GM21737 (cell line): ENCODE measurements around the gene PTPRN2.

ENCODE experiments used
- ATAC-seq: cut with Tn5 transposase; IDR thresholded peaks from one replicate; pipeline ENCODE4 v1.9.1; 2021; ENCODE audit warnings: mild to moderate bottlenecking, moderate library complexity; ENCODE audit not compliant: unreplicated experiment

Gene PTPRN2

DNA sequence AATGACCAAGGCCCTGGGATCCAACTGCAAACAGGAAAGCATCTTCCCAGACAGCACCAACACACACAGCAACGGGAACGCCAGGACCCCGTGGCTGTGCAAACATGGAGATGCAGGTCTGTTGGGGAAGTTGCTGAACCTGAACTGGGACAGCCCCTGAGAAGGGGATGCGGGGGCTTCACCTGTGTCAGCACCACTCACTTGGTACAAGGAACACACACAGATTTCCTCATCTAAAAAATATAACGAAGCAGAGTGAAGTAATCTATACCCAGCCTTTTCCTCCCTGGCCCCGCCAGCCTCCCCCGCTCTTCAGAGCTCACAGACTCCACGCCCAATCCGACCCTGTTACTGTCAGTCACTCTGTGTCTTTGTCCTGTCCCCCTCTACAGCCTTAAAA, 93.0 kb downstream of the PTPRN2 start:
- no peak for ATAC-seq

DNA sequence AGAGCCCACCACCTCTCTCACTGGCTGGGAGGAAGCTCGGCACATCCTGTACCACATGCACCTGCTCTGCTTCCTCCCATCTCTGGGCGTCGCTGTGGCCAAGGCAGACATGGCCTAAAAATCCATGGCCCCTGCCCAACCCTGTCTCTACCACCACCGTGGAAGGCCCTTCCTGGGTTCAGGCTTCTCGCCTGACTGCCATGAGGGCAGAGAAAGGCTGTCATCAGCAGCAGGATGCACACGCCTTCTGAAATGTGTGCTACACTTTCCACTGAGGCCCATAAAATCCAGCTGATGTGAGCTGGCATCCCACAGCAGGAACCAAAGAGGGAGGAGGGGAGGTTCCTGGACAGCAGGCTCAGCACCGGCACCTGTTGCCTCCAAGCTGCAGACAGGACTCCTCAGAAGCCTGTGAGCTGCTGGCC, 93.4 kb downstream of the PTPRN2 start:
- no peak for ATAC-seq

- no peak for ATAC-seq
Observed at GRCh38 chr7:158492367-158492764, 95.3 kb downstream of the PTPRN2 start.

DNA sequence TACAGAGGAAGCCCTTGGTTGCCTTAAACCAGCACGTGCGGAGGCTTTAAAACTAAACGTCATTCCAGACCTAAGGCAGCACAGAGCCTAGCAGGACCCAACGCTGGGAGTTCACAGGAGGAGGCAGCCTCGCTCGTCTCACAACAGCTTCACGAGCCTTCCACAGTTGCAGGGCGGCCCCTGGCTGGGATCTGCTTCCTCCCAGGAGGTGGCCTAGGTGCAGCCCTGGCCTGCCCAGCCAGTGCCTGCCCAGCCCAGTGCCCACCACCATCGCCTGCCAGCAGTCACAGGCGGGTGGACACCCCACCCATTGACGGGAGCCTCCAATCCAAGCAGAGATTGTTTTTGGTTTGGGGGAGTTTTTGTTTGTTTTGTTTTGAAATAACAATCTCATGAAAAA, 96.5 kb downstream of the PTPRN2 start:
- ATAC-seq, result no peak

GRCh38 chr7:158490171-158490782, 97.3 kb downstream of the PTPRN2 start:
- no peak for ATAC-seq

DNA sequence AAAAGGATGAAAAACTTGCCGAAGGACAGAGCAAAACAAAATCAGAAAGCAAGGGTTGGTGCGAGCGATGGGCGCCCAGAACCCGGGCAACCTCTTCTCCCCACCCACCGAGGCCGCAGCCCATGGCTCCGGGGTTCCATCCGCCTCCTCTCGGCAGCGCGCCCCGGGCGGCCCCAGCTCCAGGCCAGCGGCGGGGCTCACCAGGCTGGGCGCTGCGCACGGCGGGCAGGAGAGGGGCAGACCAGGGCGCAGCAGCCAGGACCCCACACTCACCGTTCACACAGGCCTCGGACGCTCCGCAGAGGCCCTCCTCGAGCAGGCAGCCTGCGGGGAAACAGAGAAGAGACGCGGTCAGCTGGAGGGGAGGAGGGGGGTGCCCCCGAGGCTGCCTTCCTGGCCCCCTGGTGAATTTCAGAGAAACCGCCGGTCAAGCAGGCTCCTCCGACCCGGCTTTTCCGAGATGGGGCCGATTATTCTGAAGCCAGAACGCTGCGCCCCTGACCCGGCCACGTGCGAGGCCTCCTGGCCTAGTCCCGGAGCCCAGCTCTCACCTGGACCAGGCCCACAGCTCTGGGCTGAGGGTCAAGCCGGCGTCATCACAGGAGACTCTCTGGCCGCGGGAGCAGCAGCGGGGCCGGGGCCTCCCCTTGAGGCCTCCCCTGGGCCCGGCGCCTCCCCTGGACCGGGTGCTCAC, 98.0 kb downstream of the PTPRN2 start:
- no peak for ATAC-seq

- ATAC-seq, result no peak
Observed at GRCh38 chr7:158488181-158488971, 99.2 kb downstream of the PTPRN2 start.

DNA sequence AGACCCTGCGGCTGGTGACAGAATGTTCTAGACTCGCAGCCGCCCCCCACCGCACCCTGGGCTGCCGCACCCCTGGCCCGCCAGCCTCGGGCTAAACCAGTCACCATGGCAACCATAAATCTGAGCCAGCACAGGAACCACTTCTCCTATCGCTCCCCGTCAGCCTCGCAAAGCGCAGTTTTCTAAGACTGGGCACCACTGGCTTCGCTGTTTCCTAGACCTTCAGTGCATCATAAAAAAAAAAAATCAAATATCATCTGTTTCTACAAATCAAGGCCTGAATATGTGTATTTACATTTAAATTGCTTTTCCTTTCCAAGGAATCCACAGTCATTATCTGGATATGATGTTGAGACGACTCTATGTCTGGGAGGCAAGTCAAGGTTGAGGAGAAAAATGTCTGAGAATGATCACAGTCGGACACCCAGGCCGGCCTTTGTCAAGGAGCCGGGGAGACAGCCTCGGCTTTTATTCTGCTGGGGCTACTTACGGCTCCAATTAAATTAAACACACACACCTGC, 99.9 kb downstream of the PTPRN2 start:
- ATAC-seq, result no peak

DNA sequence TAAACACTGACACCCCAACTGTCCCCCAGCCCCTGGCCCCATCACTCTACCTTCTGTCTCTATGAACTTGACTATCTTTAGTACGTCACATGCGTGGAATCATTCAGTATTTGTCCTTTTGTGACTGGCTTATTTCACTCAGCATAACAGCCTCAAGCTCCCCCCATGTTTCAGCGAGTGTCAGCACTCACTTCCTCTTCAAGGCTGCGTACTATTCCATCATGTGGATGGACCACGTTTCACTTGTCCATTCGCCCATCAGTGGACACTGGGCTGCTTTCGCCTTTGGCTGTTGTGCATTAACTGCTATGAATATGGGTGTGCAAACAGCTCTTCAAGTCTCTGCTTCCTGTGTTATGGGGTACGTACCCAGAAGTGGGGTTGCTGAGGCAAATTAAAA, 100.7 kb downstream of the PTPRN2 start:
- no peak for ATAC-seq

- ATAC-seq, result no peak
Observed at GRCh38 chr7:158484801-158485531, 102.7 kb downstream of the PTPRN2 start.

DNA sequence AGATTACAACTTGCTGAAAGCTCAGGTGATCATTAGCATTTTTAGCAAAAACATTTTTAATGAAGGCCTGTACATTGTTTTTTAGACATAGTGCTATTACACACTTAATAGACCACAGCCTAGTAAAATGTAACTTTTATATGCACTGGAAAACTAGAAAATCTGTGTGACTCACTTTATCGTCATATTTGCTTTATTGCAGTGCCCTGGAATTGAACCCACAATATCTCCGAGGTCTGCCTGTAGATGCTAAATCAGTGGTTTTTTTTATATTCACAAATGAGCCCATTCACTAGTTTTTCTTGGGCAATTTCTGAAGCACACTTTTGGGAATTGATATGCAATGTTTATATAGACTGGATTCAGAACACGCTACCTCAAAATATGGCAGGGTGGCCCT, 105.1 kb downstream of the PTPRN2 start:
- ATAC-seq, result no peak

DNA sequence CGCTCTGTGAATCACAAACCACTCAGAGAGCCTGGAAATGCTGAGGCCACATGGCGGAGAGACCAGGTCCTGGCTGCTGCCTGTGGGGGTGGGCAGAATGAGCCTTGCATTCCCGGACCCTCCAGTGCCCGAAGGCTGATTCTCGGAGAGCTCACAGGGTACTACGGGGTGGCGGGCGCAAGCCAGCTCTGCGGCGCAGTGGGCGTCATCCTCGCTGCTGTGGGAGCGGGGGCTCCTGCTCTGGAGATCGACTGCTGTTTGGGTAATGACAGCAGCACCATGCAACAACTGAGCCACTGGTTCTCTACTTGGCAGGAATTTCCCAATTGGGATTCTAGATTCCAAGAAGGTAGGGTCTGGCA, 108.0 kb downstream of the PTPRN2 start:
- ATAC-seq, result no peak

- ATAC-seq, result no peak
Observed at GRCh38 chr7:158479021-158479663, 108.5 kb downstream of the PTPRN2 start.

GRCh38 chr7:158477866-158478265, 109.8 kb downstream of the PTPRN2 start:
- ATAC-seq, result no peak

GRCh38 chr7:158476331-158476932, 111.2 kb downstream of the PTPRN2 start:
- no peak for ATAC-seq

- ATAC-seq, result no peak
Observed at GRCh38 chr7:158475679-158476052, 112.0 kb downstream of the PTPRN2 start.

- no peak for ATAC-seq
Observed at GRCh38 chr7:158475036-158475678, 112.5 kb downstream of the PTPRN2 start.

DNA sequence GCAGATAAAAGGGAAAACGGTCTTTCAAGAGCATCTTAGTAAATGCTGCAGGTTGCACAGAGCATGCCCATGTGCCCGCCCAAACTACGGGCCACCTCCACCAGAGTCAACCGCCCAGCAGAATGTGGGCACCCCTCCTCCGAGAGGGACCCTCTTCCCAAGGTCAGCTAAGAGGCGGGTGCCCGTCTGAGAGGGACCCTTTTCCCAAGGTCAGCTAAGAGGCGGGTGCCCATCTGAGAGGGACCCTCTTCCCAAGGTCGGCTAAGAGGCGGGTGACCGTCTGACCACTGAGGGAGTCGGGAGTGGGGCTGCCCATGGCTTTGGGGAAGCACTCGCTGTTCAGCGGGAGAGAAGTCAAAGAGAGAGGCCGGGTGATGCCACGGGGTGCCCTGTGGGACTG, 113.1 kb downstream of the PTPRN2 start:
- no peak for ATAC-seq

DNA sequence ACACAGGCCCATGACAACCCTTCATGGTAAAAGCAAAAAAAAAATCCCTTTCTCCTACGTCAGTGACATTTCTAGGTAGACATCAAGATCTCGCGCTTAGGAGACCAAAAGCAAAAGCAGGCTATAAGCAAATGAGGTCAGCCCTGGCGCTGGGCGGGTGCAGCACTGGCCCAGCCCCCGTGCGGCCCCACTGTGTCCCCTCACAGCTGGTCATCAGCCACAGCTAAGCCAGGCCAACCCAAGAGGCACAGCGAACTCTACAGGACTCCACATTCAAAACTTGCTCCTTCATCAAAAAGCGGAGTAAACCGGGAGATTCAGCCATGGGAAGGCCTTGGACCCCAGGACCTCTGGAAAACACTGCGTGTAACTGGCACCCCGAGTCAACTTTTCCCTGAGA, 113.7 kb downstream of the PTPRN2 start:
- no peak for ATAC-seq

GRCh38 chr7:158473221-158473620, 114.4 kb downstream of the PTPRN2 start:
- ATAC-seq, result peak; percentile 72
